C4-2B (cell line): ENCODE measurements around the gene RGS10.

Source experiments
- ZFX ChIP-seq: fragments of 450-650 bp; IDR thresholded peaks from 2 replicates; pipeline ENCODE4 v1.6.1; 2017
- TF ChIP-seq, protein P1 (sequence below): fragments of 450-650 bp; conservative IDR thresholded peaks from 2 replicates; pipeline ENCODE4 v1.5.1; 2017; ENCODE audit warnings: mild to moderate bottlenecking

DNA sequence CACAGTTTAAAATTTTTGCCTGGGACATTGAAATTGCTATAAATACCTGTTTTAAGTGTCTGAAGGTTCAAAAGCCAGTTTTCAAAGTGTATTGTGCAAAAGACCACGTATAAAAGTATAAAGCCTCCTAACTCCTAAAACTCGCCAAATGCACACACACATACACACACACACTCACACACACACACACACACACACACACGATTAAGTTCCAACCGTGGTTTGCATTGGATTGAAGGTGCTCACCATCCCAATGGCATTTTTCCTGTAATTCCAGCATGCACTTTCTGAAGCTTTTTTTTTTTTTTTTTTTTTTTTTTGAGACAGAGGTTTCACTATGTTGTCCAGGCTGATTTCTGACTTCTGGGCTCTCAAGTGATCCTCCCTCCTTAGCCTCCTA lies 2.8 kb upstream of the RGS10 start:
- TF ChIP-seq, protein P1, sequence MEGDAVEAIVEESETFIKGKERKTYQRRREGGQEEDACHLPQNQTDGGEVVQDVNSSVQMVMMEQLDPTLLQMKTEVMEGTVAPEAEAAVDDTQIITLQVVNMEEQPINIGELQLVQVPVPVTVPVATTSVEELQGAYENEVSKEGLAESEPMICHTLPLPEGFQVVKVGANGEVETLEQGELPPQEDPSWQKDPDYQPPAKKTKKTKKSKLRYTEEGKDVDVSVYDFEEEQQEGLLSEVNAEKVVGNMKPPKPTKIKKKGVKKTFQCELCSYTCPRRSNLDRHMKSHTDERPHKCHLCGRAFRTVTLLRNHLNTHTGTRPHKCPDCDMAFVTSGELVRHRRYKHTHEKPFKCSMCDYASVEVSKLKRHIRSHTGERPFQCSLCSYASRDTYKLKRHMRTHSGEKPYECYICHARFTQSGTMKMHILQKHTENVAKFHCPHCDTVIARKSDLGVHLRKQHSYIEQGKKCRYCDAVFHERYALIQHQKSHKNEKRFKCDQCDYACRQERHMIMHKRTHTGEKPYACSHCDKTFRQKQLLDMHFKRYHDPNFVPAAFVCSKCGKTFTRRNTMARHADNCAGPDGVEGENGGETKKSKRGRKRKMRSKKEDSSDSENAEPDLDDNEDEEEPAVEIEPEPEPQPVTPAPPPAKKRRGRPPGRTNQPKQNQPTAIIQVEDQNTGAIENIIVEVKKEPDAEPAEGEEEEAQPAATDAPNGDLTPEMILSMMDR, result no peak
- no peak for TF ChIP-seq ZFX
